Left lung (tissue), 10 donors: ENCODE measurements around the gene SLC16A6. TPM values are rescaled to one million over a fixed set of nuclear protein-coding genes. Genes with fewer than 3 reads are reported as not detected.
"Not testable (repeated sequence)": the region's sequence is repeated elsewhere in the genome, so short reads cannot be mapped to it uniquely, and the experiment has no call there.

Source experiments
- ATAC-seq: fragments of 200-7000 bp; cut with Tn5 transposase; one replicate; pipeline ENCODE4 v1.9.1; 2020; ENCODE audit warnings: moderate library complexity
- DNase-seq, 4 donors: peaks; one replicate each; pipeline ENCODE4 v3.0.0-alpha.2; 2013 to 2020
- H3K27ac ChIP-seq, 2 donors: fragments of 200-600 bp; sonication (generic) in 1 of 2; one replicate each; pipeline versions ENCODE4 v1.5.0 to v1.8.0; 2020 to 2021
- H3K27me3 ChIP-seq, 2 donors: fragments of 200-600 bp; sonication (generic) in 1 of 2; one replicate each; pipeline versions ENCODE4 v1.5.0 to v1.8.0; 2020 to 2021
- H3K36me3 ChIP-seq, 2 donors: fragments of 200-600 bp; sonication (generic) in 1 of 2; one replicate each; pipeline versions ENCODE4 v1.5.0 to v1.8.0; 2020 to 2021
- H3K4me1 ChIP-seq, 2 donors: fragments of 200-600 bp; one replicate each; pipeline ENCODE4 v1.8.0; 2021
- H3K4me3 ChIP-seq, 2 donors: fragments of 200-600 bp; sonication (generic) in 1 of 2; one replicate each; pipeline versions ENCODE4 v1.5.0 to v1.8.0; 2020 to 2021; ENCODE audit warnings: mild to moderate bottlenecking in 1 of 2
- H3K9me3 ChIP-seq, 2 donors: fragments of 200-600 bp; sonication (generic) in 1 of 2; one replicate each; pipeline versions ENCODE4 v1.5.0 to v1.8.0; 2020 to 2021
- CTCF ChIP-seq, 2 donors: fragments of 200-600 bp; sonication (generic) in 1 of 2; IDR thresholded peaks; one replicate each; pipeline versions ENCODE4 v1.5.0 to v1.8.0; 2021; ENCODE audit warnings: antibody characterized with exemption in 2 of 2
- intact Hi-C, 2 donors: fragments of 100-400 bp; cut with DNase I; formaldehyde crosslinking; loops; one replicate each; pipeline versions ENCODE4 v1.11.2 to v1.14.2; 2022
- polyA plus RNA-seq, 6 donors: library from polyadenylated mRNA; unstranded; fragments of 120-200 nt; gene quantifications; one replicate each; pipeline ENCODE4 v1.2.1, GENCODE V29; 2013; ENCODE audit not compliant: insufficient read length in 6 of 6
- total RNA-seq, 2 donors: library from RNA; stranded (reverse); fragmentation: NEBNext Ultra II Directional; extraction: Animal tissue kit (Norgen Biotek cat#: 25700); gene quantifications; one replicate each; pipeline ENCODE4 v1.2.1, GENCODE V29; 2021
- donor health status: DM: no; HTN: yes; CAD: no.
- donor health status: DM: no; HTN: no; CAD: no.

The SLC16A6 gene
- total and polyA plus RNA-seq, 8 donors, result 0.47 to 10.5 (median 0.87) TPM

GRCh38 chr17:68255731-68256538 lies 35.0 kb downstream of the SLC16A6 start:
- TF ChIP-seq CTCF (IDR thresholded peaks at IDR 0.05), result no peak
- H3K4me3 ChIP-seq, result no peak overlapping the region
- intact Hi-C loops, result no loop called here
- H3K27me3 ChIP-seq, result no peaks in the 10 kb centered on the region
- no peaks in the 10 kb centered on the region for H3K9me3 ChIP-seq
- H3K27ac ChIP-seq, result peak overlapping the region in 1 of 2 donors; percentile 15
- no peak for DNase-seq
- H3K36me3 ChIP-seq, result peaks cover 0 to 26% of the 10 kb centered on the region in 2 donors
- H3K4me1 ChIP-seq, result peaks cover 0 to 37% of the 10 kb centered on the region in 2 donors
- ATAC-seq, result peak; percentile 22

DNA sequence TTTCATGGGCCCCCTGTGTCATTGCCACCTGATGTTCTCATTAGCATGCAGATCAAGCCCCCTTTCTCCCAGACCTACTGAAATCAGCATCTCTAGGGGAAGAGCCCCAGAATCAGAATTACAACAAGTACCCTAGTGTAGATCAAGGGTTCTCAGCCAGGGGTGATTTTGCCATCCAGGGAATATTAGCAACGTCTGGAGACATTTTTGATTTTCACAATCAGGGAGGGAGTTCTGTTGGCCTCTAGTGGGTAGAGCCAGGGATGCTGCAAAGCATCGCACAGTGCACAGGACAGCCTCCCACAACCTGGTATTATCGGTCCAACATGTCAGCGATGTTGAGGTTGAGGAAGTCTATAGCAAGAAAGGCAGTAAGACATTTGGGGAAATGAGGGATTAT lies 35.8 kb downstream of the SLC16A6 start:
- H3K36me3 ChIP-seq, result peaks cover 0 to 29% of the 10 kb centered on the region in 2 donors
- peak overlapping the region in 1 of 2 donors; percentile 15 for H3K27ac ChIP-seq

GRCh38 chr17:68253426-68253825 lies 37.5 kb downstream of the SLC16A6 start:
- H3K36me3 ChIP-seq, result peaks cover 0 to 29% of the 10 kb centered on the region in 2 donors

More for the DNA sequence above, 35.8 kb downstream of the SLC16A6 start:
- no peaks in the 10 kb centered on the region for H3K27me3 ChIP-seq
- no peak for ATAC-seq
- TF ChIP-seq CTCF (IDR thresholded peaks at IDR 0.05), result no peak
- intact Hi-C loops, result no loop called here
- H3K4me1 ChIP-seq, result peaks cover 0 to 37% of the 10 kb centered on the region in 2 donors
- H3K9me3 ChIP-seq, result no peaks in the 10 kb centered on the region
- H3K4me3 ChIP-seq, result no peak overlapping the region
- no peak for DNase-seq

GRCh38 chr17:68249354-68249765 lies 41.6 kb downstream of the SLC16A6 start:
- Histone ChIP-seq H3K4me1 (peaks cover 10 to 27% of the 10 kb centered on the region in 2 donors), H3K27ac (peak overlapping the region in 1 of 2 donors; percentile 97), H3K9me3 (no peaks in the 10 kb centered on the region), H3K36me3 (peaks cover 0 to 20% of the 10 kb centered on the region in 2 donors), H3K4me3 (no peak overlapping the region), H3K27me3 (no peaks in the 10 kb centered on the region)
- no peak for ATAC-seq
- no peak for TF ChIP-seq CTCF (IDR thresholded peaks at IDR 0.05)
- intact Hi-C loops, result loop anchor here in 1 of 2 donors (10.0 kb wide), 1 partner anchor 205 kb away; the partner anchor contains the start of gene WIPI1
- no peak for DNase-seq

More at GRCh38 chr17:68253426-68253825, 37.5 kb downstream of the SLC16A6 start:
- intact Hi-C loops, ATAC-seq, H3K27ac ChIP-seq, DNase-seq, H3K27me3 ChIP-seq, H3K9me3 ChIP-seq, H3K4me3 ChIP-seq: not testable (repeated sequence)
- peaks cover 5 to 41% of the 10 kb centered on the region in 2 donors for H3K4me1 ChIP-seq

- no peak for TF ChIP-seq CTCF (IDR thresholded peaks at IDR 0.05)
- peak overlapping the region in 1 of 2 donors; percentile 88 for H3K4me3 ChIP-seq
- H3K27me3 ChIP-seq, result no peaks in the 10 kb centered on the region
- no peak for ATAC-seq
- intact Hi-C loops, result loop anchor here in 1 of 2 donors (10.0 kb wide), 1 partner anchor 206 kb away; the partner anchor contains the start of gene WIPI1
- no peaks in the 10 kb centered on the region for H3K9me3 ChIP-seq
- H3K4me1 ChIP-seq, result peaks cover 10 to 27% of the 10 kb centered on the region in 2 donors
- H3K27ac ChIP-seq, result peak overlapping the region; percentile 94 to 97
- DNase-seq, result no peak
- H3K36me3 ChIP-seq, result peaks cover 0 to 20% of the 10 kb centered on the region in 2 donors
Observed at GRCh38 chr17:68248891-68249290, 42.0 kb downstream of the SLC16A6 start.
